GM21515 (cell line): ENCODE results near the gene ITCH.
"Not testable (repeated sequence)": the region's sequence is repeated elsewhere in the genome, so short reads cannot be mapped to it uniquely, and the experiment has no call there.

Experiments
- ATAC-seq: cut with Tn5 transposase; IDR thresholded peaks from one replicate; pipeline ENCODE4 v1.9.1; 2021; ENCODE audit not compliant: unreplicated experiment

The ITCH gene

DNA sequence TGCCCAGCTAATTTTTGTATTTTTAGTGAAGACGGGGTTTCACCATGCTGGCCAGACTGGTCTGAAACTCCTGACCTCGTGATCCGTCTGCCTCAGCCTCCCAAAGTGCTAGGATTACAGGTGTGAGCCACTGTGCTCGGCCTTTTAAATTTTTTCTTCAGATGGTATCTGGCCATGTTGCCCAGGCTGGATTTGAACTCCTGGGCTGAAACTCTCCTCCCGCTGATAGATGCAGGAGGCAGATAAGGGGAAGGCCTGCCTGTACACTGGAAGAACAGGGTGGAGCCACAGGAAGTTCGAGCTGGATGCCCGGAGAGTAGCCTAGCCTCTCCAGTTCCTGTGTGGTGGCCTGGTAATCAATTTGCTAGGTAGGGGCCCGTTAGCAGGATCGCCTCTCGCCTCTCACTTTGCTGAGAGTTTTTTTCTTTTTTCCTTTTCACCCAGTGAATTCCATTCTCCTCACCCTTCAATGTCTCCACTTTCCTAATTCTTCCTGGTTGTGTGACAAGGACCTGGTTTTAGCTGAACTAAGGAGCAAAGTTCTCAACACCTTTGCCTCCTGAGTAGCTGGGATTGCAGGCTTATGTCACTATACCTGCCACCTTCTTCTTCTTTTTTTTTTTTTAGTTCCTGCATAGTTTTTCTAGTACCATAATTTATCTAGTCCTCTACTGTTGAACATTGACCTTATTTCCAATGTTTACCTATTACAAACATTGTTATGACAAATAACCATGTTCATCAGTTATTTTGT, 19.4 kb upstream of the ITCH start:
- ATAC-seq: no peak

- no peak for ATAC-seq
Measured at GRCh38 chr20:34344238-34344637, 18.8 kb upstream of the ITCH start.

DNA sequence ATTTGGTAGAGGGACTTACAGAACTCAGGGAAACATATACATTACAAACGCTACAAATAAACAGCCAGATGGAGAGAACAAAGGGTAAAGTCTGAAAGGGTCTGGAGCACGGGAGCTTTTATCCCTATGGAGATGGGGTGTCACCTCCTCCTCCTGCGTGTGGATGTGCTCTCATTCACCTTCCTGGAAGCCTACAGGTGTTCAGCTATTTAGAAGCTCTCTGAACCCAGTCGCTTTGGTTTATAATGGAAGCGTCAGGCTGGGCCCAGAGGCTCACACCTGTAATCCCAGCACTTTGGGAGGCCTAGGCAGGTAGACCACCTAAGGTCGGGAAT, 17.7 kb upstream of the ITCH start:
- ATAC-seq: no peak

DNA sequence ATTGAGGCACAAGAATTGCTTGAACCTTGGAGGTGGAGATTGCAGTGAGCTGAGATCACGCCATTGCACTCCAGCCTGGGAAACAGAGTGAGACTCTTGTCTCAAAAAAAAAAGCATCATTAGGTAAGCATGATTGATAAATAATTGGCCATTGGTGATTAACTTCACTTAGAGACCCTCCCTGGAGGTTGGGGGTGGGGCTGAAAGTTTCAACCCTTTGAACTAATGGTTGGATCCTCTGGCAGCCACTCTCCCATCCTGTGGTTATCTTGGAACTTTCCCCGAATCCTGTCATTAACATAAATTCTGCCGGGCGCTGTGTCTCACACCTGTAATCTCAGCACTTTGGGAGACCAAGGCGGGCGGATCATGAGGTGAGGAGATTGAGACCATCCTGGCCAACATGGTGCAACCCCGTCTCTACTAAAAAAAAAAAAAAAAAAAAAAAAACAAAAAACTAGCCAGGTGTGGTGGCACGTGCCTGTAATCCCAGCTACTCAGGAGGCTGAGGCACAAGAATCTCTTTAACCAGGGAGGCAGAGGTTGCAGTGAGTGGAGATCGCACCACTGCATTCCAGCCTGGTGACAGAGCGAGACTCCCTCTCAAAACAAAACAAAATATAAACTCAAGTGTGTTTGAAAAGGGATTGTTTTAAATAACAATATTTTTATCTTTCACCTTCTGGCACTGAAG, 17.1 kb upstream of the ITCH start:
- ATAC-seq: not testable (repeated sequence)

DNA sequence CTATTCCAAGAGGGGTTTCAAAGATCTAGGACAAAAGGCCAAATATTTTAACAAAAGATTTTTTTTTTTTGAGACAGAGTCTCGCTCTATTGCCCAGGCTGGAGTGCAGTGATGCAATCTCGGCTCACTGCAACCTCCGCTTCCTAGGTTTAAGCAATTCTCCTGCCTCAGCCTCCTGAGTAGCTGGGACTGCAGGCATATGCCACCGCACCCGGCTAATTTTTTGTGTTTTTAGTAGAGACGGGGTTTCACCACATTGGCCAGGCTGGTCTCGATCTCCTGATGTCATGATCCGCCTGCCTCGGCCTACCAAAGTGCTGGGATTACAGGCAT, 16.6 kb upstream of the ITCH start:
- not testable (repeated sequence) for ATAC-seq

DNA sequence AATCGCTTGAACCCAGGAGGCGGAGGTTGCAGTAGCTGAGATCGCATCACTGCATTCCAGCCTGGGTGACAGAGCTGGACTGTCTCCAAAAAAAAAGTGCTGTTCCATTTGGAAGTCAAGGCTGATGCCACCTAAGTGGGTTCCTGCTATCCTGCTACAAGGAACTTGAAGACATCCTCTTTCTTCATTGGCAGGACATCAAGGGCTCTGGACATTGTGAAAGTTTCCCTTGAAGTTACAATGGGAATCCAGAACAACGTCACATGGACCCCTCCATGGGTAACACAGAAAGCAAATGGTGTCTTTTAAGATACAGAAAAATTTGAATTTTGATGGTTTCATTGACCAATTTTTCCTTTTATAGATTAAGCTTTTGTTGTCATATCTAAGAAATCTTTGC, 15.5 kb upstream of the ITCH start:
- ATAC-seq: no peak

GRCh38 chr20:34350095-34350494, 13.0 kb upstream of the ITCH start:
- ATAC-seq: no peak

- not testable (repeated sequence) for ATAC-seq
Measured at GRCh38 chr20:34353467-34353866, 9.6 kb upstream of the ITCH start.

DNA sequence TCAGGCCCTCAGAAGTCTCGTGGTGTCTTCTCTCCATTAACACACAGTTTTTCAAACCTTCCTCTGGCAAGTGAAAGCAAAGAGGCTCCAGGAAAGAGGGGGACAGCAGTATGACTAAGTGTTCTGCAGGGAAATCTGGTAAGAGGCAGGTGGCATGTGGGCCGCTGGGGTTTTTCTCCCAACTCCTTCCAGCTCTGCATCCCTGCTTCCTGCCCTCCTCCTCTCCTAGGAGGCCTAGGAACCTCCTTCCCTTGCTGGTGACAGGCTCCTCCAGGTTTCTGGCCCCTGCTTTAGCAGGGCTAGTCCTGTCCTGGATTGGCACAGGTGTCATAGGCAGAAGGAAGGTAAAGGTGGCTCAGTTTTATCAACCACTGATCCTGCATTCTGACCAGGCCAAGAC, 7.6 kb upstream of the ITCH start:
- ATAC-seq: no peak

DNA sequence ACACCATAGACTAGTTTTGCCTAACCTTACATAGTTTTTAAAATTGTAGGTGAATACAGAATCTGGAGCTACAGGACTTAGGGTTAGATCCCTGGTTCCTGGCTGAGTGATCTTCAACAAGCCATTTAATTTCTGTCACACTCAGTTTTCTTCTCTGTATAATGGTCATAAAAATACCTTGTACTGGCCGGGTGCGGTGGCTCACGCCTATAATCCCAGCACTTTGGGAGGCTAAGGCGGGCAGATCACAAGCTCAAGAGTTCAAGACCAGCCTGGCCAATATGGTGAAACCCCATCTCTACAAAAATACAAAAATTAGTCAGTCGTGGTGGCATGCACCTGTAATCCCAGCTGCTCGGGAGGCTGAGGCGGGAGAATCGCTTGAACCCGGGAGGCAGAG, 3.3 kb upstream of the ITCH start:
- not testable (repeated sequence) for ATAC-seq

DNA sequence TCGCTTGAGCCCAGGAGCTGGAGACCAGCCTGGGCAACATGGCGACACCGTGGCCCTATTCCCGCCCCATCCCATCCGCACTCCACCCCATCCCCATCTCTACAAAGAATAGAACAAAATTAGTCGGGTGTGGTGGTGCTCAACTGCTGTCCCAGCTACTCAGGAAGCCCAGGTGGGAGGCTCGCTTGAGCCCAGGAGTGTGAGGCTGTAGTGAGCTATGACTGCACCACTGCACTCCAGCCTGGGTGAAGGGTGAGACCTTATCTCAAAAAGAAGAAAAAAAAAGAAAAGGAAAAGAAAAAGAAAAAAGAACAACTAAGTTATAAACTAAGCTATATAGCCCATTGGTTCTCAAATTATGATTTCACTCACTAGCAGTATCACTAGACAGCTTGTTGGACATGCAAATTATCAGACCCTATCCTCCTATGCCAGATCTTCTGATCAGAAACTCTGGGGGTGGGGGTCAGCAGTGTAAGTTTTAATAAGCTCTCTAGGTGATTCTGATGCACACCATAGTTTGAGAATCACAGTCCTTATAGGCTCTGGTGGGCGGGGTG, 491 bp upstream of the ITCH start:
- ATAC-seq: no peak

- peak; percentile 40 for ATAC-seq
Measured at GRCh38 chr20:34363465-34364222, 571 bp downstream of the ITCH start.

DNA sequence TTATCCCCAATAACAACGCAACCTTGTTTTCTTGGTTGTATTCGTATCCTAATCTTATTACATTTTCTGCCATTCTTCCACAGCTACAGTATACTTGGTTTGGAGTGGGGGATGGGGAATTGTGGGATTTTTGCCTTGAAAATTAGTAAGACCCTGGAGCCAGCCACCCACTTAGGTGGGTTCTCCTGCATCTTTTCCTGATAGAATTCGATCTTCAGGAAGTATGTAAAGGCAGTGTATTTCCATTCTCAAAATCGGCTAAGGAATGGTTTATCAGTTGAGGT, 1.1 kb downstream of the ITCH start:
- ATAC-seq: no peak

DNA sequence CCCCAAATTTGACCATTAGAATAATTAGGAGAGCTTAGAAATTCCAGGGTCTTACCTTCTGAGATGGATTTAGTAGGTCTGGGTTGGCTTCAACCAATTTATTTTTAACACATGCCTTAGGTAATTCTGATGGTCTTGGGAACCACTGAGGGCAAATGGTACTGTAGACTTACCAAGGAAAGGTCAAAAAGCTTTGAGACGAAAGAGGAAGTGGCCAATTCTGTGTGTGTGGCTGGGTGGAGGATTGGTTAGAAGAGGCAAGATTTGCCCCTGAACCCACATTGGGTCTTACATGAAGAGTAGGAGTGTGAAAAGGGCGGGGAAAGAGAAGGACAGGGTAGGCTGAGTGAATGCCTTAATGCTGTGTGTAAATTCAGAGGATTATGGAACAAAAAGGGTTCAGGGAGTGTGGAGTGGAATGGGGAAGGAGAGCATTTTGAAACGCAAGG, 2.7 kb downstream of the ITCH start:
- ATAC-seq: no peak

- no peak for ATAC-seq
Measured at GRCh38 chr20:34367155-34367554, 4.1 kb downstream of the ITCH start.

DNA sequence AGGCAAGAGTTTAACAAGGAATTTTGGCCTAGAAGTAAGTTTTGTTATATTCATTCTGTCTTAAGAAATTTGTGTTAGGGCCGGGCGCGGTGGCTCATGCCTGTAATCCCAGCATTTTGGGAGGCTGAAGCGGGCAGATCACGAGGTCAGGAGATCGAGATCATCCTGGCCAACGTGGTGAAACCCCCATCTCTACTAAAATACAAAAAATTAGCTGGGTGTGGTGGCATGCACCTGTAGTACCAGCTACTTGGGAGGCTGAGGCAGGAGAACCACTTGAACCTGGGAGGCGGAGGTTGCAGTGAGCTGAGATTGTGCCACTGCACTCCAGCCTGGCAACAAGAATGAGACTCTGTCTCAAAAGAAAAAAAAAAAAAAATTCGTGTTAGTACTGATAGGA, 4.8 kb downstream of the ITCH start:
- not testable (repeated sequence) for ATAC-seq

GRCh38 chr20:34368547-34368946, 5.5 kb downstream of the ITCH start:
- ATAC-seq: no peak

DNA sequence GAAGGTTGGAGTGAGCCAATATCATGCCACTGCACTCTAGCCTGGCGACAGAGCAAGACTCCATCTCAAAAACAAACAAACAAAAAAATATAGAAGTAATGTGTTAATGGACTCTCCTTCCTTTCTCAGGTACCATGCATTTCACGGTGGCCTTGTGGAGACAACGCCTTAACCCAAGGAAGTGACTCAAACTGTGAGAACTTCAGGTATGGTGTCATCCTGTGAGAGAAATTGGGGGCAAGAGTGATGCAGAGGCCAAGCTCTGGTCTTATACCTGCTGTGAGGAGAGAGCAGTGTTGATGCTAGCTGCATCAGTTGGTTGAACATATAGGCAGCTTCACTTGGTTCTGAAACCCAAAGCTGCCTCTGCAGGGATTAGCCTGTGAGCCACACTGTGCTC, 6.2 kb downstream of the ITCH start:
- ATAC-seq: no peak

GRCh38 chr20:34370062-34370461, 7.0 kb downstream of the ITCH start:
- no peak for ATAC-seq

DNA sequence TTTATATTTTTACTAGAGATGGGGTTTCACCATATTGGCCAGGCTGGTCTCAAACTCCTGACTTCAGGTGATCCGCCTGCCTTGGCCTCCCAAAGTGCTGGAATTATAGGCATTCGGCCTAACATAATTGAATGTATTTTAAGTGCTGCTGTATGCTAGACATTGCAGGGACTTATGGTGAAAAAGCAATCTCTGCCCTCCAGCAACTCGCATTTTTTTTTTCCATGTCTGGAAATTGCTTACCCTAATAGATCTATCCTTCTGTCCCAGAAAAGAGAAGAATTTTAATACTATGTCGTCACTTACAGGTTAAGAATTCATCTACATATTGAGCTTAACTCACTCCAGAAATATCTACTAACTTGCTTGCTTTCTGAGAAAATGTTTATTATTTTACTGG, 10.4 kb downstream of the ITCH start:
- ATAC-seq: no peak

- ATAC-seq: no peak
Measured at GRCh38 chr20:34374209-34374760, 11.2 kb downstream of the ITCH start.

DNA sequence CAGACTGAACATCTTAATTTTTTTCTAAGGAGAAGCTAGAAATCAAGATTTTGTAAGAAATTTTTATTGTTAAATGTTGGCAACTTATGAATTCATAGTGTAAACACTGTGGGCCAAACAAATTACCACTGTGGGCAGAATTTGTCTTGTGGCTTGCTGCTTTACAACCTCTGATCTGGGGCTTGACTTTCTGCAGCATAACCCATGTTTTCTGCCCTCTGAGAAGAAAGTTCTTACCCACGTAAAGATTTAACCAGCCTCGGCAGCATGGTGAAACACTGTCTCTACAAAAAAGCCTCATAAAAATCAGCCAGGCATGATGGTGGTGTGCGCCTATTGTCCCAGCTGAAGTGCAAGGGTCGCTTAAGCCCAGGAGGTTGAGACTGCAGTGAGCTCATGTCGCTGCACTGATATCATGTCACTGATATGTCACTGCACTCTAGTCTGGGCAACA, 12.9 kb downstream of the ITCH start:
- ATAC-seq: no peak
